HG02970 (cell line): ENCODE results near the gene MFSD1.

Source experiments
- ATAC-seq: cut with Tn5 transposase; IDR thresholded peaks from one replicate; pipeline ENCODE4 v1.9.1; 2021; ENCODE audit warnings: mild to moderate bottlenecking, moderate library complexity, moderate number of reproducible peaks; ENCODE audit not compliant: unreplicated experiment, low FRiP score

Gene MFSD1

GRCh38 chr3:158801696-158802408 is at the start of gene MFSD1:
Gene MFSD1, plus strand, starts transcription at chr3:158802054. Its CDS starts 99 bp downstream, at chr3:158802153.
- ATAC-seq, result peak; percentile 98

GRCh38 chr3:158753854-158754253 is 48.0 kb upstream of the MFSD1 start:
- no peak for ATAC-seq

- ATAC-seq, result no peak
Observed at GRCh38 chr3:158755421-158755820, 46.4 kb upstream of the MFSD1 start.

GRCh38 chr3:158761350-158761749 is 40.5 kb upstream of the MFSD1 start:
- ATAC-seq, result no peak

GRCh38 chr3:158762701-158763100 is 39.2 kb upstream of the MFSD1 start:
- no peak for ATAC-seq

- no peak for ATAC-seq
Observed at GRCh38 chr3:158763421-158763820, 38.4 kb upstream of the MFSD1 start.

GRCh38 chr3:158765518-158766205 is 36.2 kb upstream of the MFSD1 start:
- ATAC-seq, result no peak

- ATAC-seq, result no peak
Observed at GRCh38 chr3:158766364-158766763, 35.5 kb upstream of the MFSD1 start.

- no peak for ATAC-seq
Observed at GRCh38 chr3:158768361-158768787, 33.5 kb upstream of the MFSD1 start.

- ATAC-seq, result no peak
Observed at GRCh38 chr3:158768881-158769543, 32.8 kb upstream of the MFSD1 start.

- no peak for ATAC-seq
Observed at GRCh38 chr3:158769549-158769948, 32.3 kb upstream of the MFSD1 start.

- no peak for ATAC-seq
Observed at GRCh38 chr3:158769952-158770740, 31.7 kb upstream of the MFSD1 start.

- no peak for ATAC-seq
Observed at GRCh38 chr3:158770741-158771350, 31.0 kb upstream of the MFSD1 start.

GRCh38 chr3:158771577-158771976 is 30.3 kb upstream of the MFSD1 start:
- ATAC-seq, result no peak

GRCh38 chr3:158771982-158772381 is 29.9 kb upstream of the MFSD1 start:
- no peak for ATAC-seq

- ATAC-seq, result no peak
Observed at GRCh38 chr3:158773166-158773565, 28.7 kb upstream of the MFSD1 start.

- no peak for ATAC-seq
Observed at GRCh38 chr3:158773845-158774830, 27.7 kb upstream of the MFSD1 start.

- no peak for ATAC-seq
Observed at GRCh38 chr3:158774965-158775364, 26.9 kb upstream of the MFSD1 start.
